Stimulated activated CD8-positive, alpha-beta memory T cell treated with anti-CD3 and anti-CD28 coated beads, Interleukin-4, amount 100 ng/mL, for 24 hours (primary cell): ENCODE data around the gene SLC35G3.
"Not testable (repeated sequence)": the region's sequence is repeated elsewhere in the genome, so short reads cannot be mapped to it uniquely, and the experiment has no call there.

Source experiments
- DNase-seq: peaks from one replicate; pipeline ENCODE4 v3.0.0-alpha.2; 2020; ENCODE audit warnings: low read depth

The SLC35G3 gene

GRCh38 chr17:35194001-35194400 is at the start of gene SLC35G3:
Gene SLC35G3, minus strand, starts transcription at chr17:35194393. Its CDS starts 86 bp downstream, at chr17:35194307.
- not testable (repeated sequence) for DNase-seq

- peak; percentile 30 for DNase-seq
These were observed 49.6 kb upstream of the SLC35G3 start for GRCh38 chr17:35243561-35244340.

GRCh38 chr17:35242805-35243560 is 48.8 kb upstream of the SLC35G3 start, which contains the start of gene SLFN5:
Gene SLFN5, plus strand, starts transcription at chr17:35243072. Its CDS starts 15,619 bp downstream, at chr17:35258691.
- peak; percentile 84 for DNase-seq

GRCh38 chr17:35242158-35242804 is 48.1 kb upstream of the SLC35G3 start:
- peak; percentile 71 for DNase-seq

GRCh38 chr17:35241520-35241919 is 47.3 kb upstream of the SLC35G3 start:
- DNase-seq = peak; percentile 14

- no peak for DNase-seq
These were observed 46.7 kb upstream of the SLC35G3 start for GRCh38 chr17:35240861-35241260.

GRCh38 chr17:35239823-35240222 is 45.6 kb upstream of the SLC35G3 start:
- DNase-seq = no peak

GRCh38 chr17:35238821-35239220 is 44.6 kb upstream of the SLC35G3 start:
- no peak for DNase-seq

- no peak for DNase-seq
These were observed 42.6 kb upstream of the SLC35G3 start for GRCh38 chr17:35236821-35237220.

- DNase-seq = no peak
These were observed 41.7 kb upstream of the SLC35G3 start for GRCh38 chr17:35235917-35236316.

- no peak for DNase-seq
These were observed 41.1 kb upstream of the SLC35G3 start for GRCh38 chr17:35235289-35235688.

- not testable (repeated sequence) for DNase-seq
These were observed 40.1 kb upstream of the SLC35G3 start for GRCh38 chr17:35234315-35234714.

- DNase-seq = no peak
These were observed 35.4 kb upstream of the SLC35G3 start for GRCh38 chr17:35229638-35230037.

- no peak for DNase-seq
These were observed 33.4 kb upstream of the SLC35G3 start for GRCh38 chr17:35227546-35227945.

- DNase-seq = no peak
These were observed 30.2 kb upstream of the SLC35G3 start for GRCh38 chr17:35224436-35224835.

- DNase-seq = no peak
These were observed 28.3 kb upstream of the SLC35G3 start for GRCh38 chr17:35222452-35222851.

- DNase-seq = no peak
These were observed 24.7 kb upstream of the SLC35G3 start for GRCh38 chr17:35218915-35219314.

- DNase-seq = no peak
These were observed 22.9 kb upstream of the SLC35G3 start for GRCh38 chr17:35217107-35217506.

GRCh38 chr17:35214631-35215273 is 20.6 kb upstream of the SLC35G3 start:
- DNase-seq = no peak

- DNase-seq = no peak
These were observed 20.0 kb upstream of the SLC35G3 start for GRCh38 chr17:35214192-35214591.

- DNase-seq = no peak
These were observed 19.3 kb upstream of the SLC35G3 start for GRCh38 chr17:35213412-35213940.

- DNase-seq = no peak
These were observed 18.5 kb upstream of the SLC35G3 start for GRCh38 chr17:35212668-35213067.
